Upper lobe of left lung (tissue), 4 donors: ENCODE measurements around the gene ANAPC5.

Experiments
- CTCF ChIP-seq, 6 experiments: fragments of 450-650 bp in 4 of 6; fragments of 200-600 bp in 2 of 6; sonication (generic) in 2 of 6; IDR thresholded peaks; one replicate each; pipeline ENCODE4 v1.5.1; 2016 to 2019; ENCODE audit warnings: antibody characterized with exemption in 6 of 6
- POLR2A ChIP-seq, 4 donors: fragments of 450-650 bp; IDR thresholded peaks; one replicate each; pipeline ENCODE4 v1.5.1; 2016 to 2017; ENCODE audit warnings: antibody characterized with exemption in 4 of 4, mild to moderate bottlenecking in 2 of 4

- TF ChIP-seq CTCF (IDR thresholded peaks at IDR 0.05) = no peak
- no peak for TF ChIP-seq POLR2A (IDR thresholded peaks at IDR 0.05)
Measured at GRCh38 chr12:121355818-121356217, 3.6 kb upstream of the ANAPC5 start.
